RWPE1 (cell line): Measurements from ENCODE around the gene CCDC174.

ENCODE experiments used
- CTCF ChIA-PET: fragments of 350-600 bp; sonication (Branson Sonifier 250); formaldehyde crosslinking; extraction: SDS; loops from one replicate; lab custom pipeline; 2021; lab: Yijun Ruan, JAX
- POLR2A ChIA-PET: fragments of 400-600 bp; formaldehyde crosslinking; extraction: SDS; loops from one replicate; lab custom pipeline; 2020; ENCODE audit warnings: antibody characterized with exemption; ENCODE audit not compliant: low non-redundant PET; lab: Yijun Ruan, JAX
- DNase-seq: peaks from one replicate; pipeline ENCODE4 v3.0.0; 2012; ENCODE audit warnings: low spot score
- H3K27ac ChIP-seq: fragments of 450-650 bp; 2 replicates; pipeline ENCODE4 v1.5.1; 2017
- CTCF ChIP-seq: fragments of 450-650 bp; conservative IDR thresholded peaks from 2 replicates; pipeline ENCODE4 v1.5.1; 2017; ENCODE audit warnings: low read depth, mild to moderate bottlenecking

The CCDC174 gene

GRCh38 chr3:14616606-14617507 is 34.7 kb upstream of the CCDC174 start:
- CTCF ChIA-PET: interaction anchor here (0.6 to 1.0 kb wide), 2 partner anchors 16 to 34 kb away, joined by 3 to 4 read pairs; no protein-coding TSS in a partner anchor
- DNase-seq: no peak
- POLR2A ChIA-PET: no interaction called here
- no peak overlapping the region for H3K27ac ChIP-seq
- TF ChIP-seq CTCF: no peak

- POLR2A ChIA-PET: no interaction called here
- CTCF ChIA-PET: interaction anchor here (1.0 kb wide), 1 partner anchor 17 kb away, joined by 3 read pairs; no protein-coding TSS in a partner anchor
- no peak overlapping the region for H3K27ac ChIP-seq
- DNase-seq: no peak
- TF ChIP-seq CTCF: no peak
Measured at GRCh38 chr3:14617508-14618023, 34.0 kb upstream of the CCDC174 start.

- TF ChIP-seq CTCF: no peak
- ChIA-PET POLR2A (no interaction called here), CTCF (interaction anchor here (0.5 kb wide), 2 partner anchors 29 to 598 kb away, joined by 3 to 5 read pairs; no protein-coding TSS in a partner anchor)
- no peak for DNase-seq
- no peak overlapping the region for H3K27ac ChIP-seq
Measured at GRCh38 chr3:14619605-14620004, 32.0 kb upstream of the CCDC174 start.

GRCh38 chr3:14620512-14620911 is 31.1 kb upstream of the CCDC174 start:
- no peak overlapping the region for H3K27ac ChIP-seq
- CTCF ChIA-PET: no interaction called here
- DNase-seq: no peak
- TF ChIP-seq CTCF: no peak
- POLR2A ChIA-PET: no interaction called here

- no peak overlapping the region for H3K27ac ChIP-seq
- CTCF ChIA-PET: no interaction called here
- POLR2A ChIA-PET: no interaction called here
- DNase-seq: no peak
- TF ChIP-seq CTCF: no peak
Measured at GRCh38 chr3:14621093-14621492, 30.5 kb upstream of the CCDC174 start.

DNA sequence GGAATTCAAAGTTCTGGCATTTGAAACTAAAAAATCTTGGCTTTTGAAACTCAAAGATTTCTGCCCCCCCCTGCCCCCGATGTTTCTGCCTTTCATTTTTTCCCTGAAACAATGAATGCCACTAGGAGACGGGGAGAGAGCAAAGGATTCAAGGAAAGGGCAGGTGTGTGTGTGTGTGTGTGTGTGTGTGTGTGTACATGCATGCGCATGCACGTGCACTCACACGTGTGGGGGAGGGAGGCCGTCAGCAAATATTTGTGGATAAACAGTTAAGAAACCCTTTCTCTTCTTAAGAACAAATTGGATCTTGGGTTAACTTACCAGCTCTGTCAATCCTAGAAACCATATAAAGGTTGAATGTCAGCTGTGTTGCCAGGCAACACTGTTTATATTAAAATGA is 29.2 kb upstream of the CCDC174 start:
- no peak for DNase-seq
- H3K27ac ChIP-seq: no peak overlapping the region
- no peak for TF ChIP-seq CTCF
- POLR2A ChIA-PET: no interaction called here
- CTCF ChIA-PET: no interaction called here
